K562 (cell line): ENCODE measurements around the gene FST. TPM values are rescaled to one million over a fixed set of nuclear protein-coding genes. Genes with fewer than 3 reads are reported as not detected.
A peak's percentile ranks its signal among the peaks of the same experiment; 100 is the strongest.

Experiments used
- ATAC-seq: fragments of 200-7000 bp; cut with Tn5 transposase; 3 replicates; pipeline ENCODE4 v1.9.1; 2020; ENCODE audit warnings: moderate library complexity
- BruUV-seq: library from RNA; stranded (reverse); fragments of 400-500 nt; replicated peaks from 2 replicates; lab custom pipeline; 2021; lab: Mats Ljungman, UMichigan
- CTCF ChIA-PET: fragments of 300-600 bp; formaldehyde crosslinking; extraction: SDS; loops from one replicate; lab custom pipeline; 2021; ENCODE audit warnings: low intra/inter-chr PET ratio; lab: Yijun Ruan, JAX
- POLR2A ChIA-PET: fragments of 300-600, 350-650 bp; sonication (Branson Sonifier 250); formaldehyde crosslinking; extraction: SDS; loops from one replicate; lab custom pipeline; 2021; ENCODE audit warnings: antibody characterized with exemption, inconsistent platforms; lab: Yijun Ruan, JAX
- DNase-seq, 4 experiments: peaks; one replicate each; pipeline versions ENCODE4 v3.0.0 to v3.0.0-alpha.2; 2011 to 2018; ENCODE audit warnings: low spot score in 3 of 4, mixed read lengths in 3 of 4; ENCODE audit errors: extremely low read depth in 1 of 4
- FAIRE-seq: peaks from 2 replicates; lab custom pipeline; 2011; peaks lifted over from hg19 to GRCh38; lab: Jason Lieb, UNC
- H2AFZ ChIP-seq: 2 replicates; pipeline ENCODE4 v1.6.0; 2011; ENCODE audit warnings: low read depth, low read length, control low read depth, inconsistent platforms
- H3K27ac ChIP-seq: fragments of 200-600 bp; 3 replicates; pipeline ENCODE4 v1.8.0; 2011; ENCODE audit warnings: low read depth, mild to moderate bottlenecking, control low read depth, inconsistent platforms, low read length, moderate library complexity, mixed read lengths; ENCODE audit errors: extremely low read depth
- H3K27me3 ChIP-seq, 2 experiments: fragments of 300-600 bp in 1 of 2; 2 replicates in 1 of 2; 3 replicates in 1 of 2; pipeline versions ENCODE4 v1.6.0 to v1.8.0; 2011; ENCODE audit warnings: inconsistent platforms in 2 of 2, low read length in 2 of 2, mild to moderate bottlenecking in 1 of 2, mixed read lengths in 1 of 2, moderate library complexity in 1 of 2; ENCODE audit not compliant: control insufficient read depth in 2 of 2, insufficient read depth in 2 of 2
- H3K36me3 ChIP-seq: fragments of 300-600 bp; 3 replicates; pipeline ENCODE4 v1.8.0; 2011; ENCODE audit warnings: mild to moderate bottlenecking, low read length, inconsistent platforms; ENCODE audit not compliant: control insufficient read depth, insufficient read depth
- H3K4me1 ChIP-seq, 2 experiments: fragments of 200-600 bp in 1 of 2; replicated peaks in 1 of 2; 2 replicates in 1 of 2; 3 replicates in 1 of 2; pipeline versions ENCODE4 v1.5.1 to v1.8.0; 2011; ENCODE audit warnings: inconsistent platforms in 2 of 2, low read length in 2 of 2, mild to moderate bottlenecking in 1 of 2, mixed read lengths in 1 of 2, moderate library complexity in 1 of 2; ENCODE audit not compliant: control insufficient read depth in 2 of 2, insufficient read depth in 2 of 2
- H3K4me2 ChIP-seq: 2 replicates; pipeline ENCODE4 v1.6.1; 2011; ENCODE audit warnings: low read length, control low read depth, inconsistent platforms, mixed read lengths; ENCODE audit not compliant: insufficient read depth
- H3K4me3 ChIP-seq: fragments of 200-600 bp; sonication (generic), shearing (Covaris generic); 2 replicates; pipeline ENCODE4 v1.5.1; 2016; ENCODE audit warnings: control low read depth, inconsistent platforms
- H3K79me2 ChIP-seq: fragments of 200-600 bp; 3 replicates; pipeline ENCODE4 v1.8.0; 2011; ENCODE audit warnings: low read length, inconsistent platforms; ENCODE audit not compliant: control insufficient read depth, insufficient read depth
- H3K9ac ChIP-seq, 2 experiments: 2 replicates each; pipeline versions ENCODE4 v1.6.0 to v1.6.1; 2011; ENCODE audit warnings: low read depth in 2 of 2, low read length in 2 of 2, control low read depth in 1 of 2, inconsistent platforms in 1 of 2, mild to moderate bottlenecking in 1 of 2, mixed read lengths in 1 of 2; ENCODE audit not compliant: insufficient read depth in 1 of 2
- H3K9me1 ChIP-seq: one replicate; pipeline ENCODE4 v1.6.0; 2011; ENCODE audit warnings: inconsistent platforms, mild to moderate bottlenecking, low read length, moderate library complexity; ENCODE audit not compliant: control insufficient read depth, insufficient read depth
- H3K9me3 ChIP-seq: replicated peaks from 2 replicates; pipeline ENCODE4 v1.5.1; 2011; ENCODE audit warnings: low read depth, low read length, inconsistent platforms; ENCODE audit not compliant: control insufficient read depth, insufficient read depth
- H4K20me1 ChIP-seq: replicated peaks from 2 replicates; pipeline ENCODE4 v1.6.1; 2011; ENCODE audit warnings: low read length, inconsistent platforms, mixed read lengths; ENCODE audit not compliant: control insufficient read depth, insufficient read depth
- ARID2 ChIP-seq: fragments of 450-650 bp; IDR thresholded peaks from 2 replicates; pipeline ENCODE4 v1.6.1; 2017; ENCODE audit warnings: antibody characterized with exemption, mild to moderate bottlenecking
- BHLHE40 ChIP-seq: IDR thresholded peaks from 2 replicates; pipeline ENCODE4 v1.6.1; 2011; ENCODE audit warnings: low read length, improper control_type of control experiment
- CEBPB ChIP-seq: fragments of 450-650 bp; IDR thresholded peaks from 2 replicates; pipeline ENCODE4 v1.6.1; 2016; ENCODE audit warnings: missing genetic modification characterization, missing compliant biosample characterization
- CXXC5 ChIP-seq: fragments of 250-450 bp; sonication (Bioruptor Pico); IDR thresholded peaks from 2 replicates; pipeline ENCODE4 v1.8.0; 2022; ENCODE audit warnings: inconsistent platforms, mild to moderate bottlenecking, moderate library complexity
- FOXK2 ChIP-seq, 2 experiments: fragments of 450-650 bp; IDR thresholded peaks in 1 of 2; conservative IDR thresholded peaks in 1 of 2; 2 replicates each; pipeline ENCODE4 v1.6.1; 2016; ENCODE audit warnings: low read depth in 2 of 2, mild to moderate bottlenecking in 1 of 2
- ILF3 ChIP-seq: fragments of 450-650 bp; IDR thresholded peaks from 2 replicates; pipeline ENCODE4 v1.6.1; 2018; ENCODE audit warnings: antibody characterized with exemption, mild to moderate bottlenecking, moderate library complexity, borderline replicate concordance
- MTA2 ChIP-seq: fragments of 450-650 bp; IDR thresholded peaks from 2 replicates; pipeline ENCODE4 v1.6.1; 2016; ENCODE audit warnings: low read depth
- NFATC3 ChIP-seq: fragments of 450-650 bp; IDR thresholded peaks from 2 replicates; pipeline ENCODE4 v1.6.1; 2017; ENCODE audit warnings: mild to moderate bottlenecking
- NFIC ChIP-seq: fragments of 450-650 bp; IDR thresholded peaks from 2 replicates; pipeline ENCODE4 v1.6.1; 2017; ENCODE audit warnings: mild to moderate bottlenecking, inconsistent platforms
- OTX1 ChIP-seq: fragments of 450-650 bp; formaldehyde crosslinking; IDR thresholded peaks from 2 replicates; pipeline ENCODE4 v1.4.0; 2022; ENCODE audit warnings: mild to moderate bottlenecking
- RBM15 ChIP-seq: fragments of 200-400 bp; formaldehyde crosslinking; IDR thresholded peaks from 2 replicates; pipeline ENCODE4 v1.6.1; 2018; ENCODE audit warnings: mild to moderate bottlenecking, low read length, moderate library complexity; ENCODE audit not compliant: insufficient read depth
- STAT6 ChIP-seq: sonication (generic); formaldehyde crosslinking; IDR thresholded peaks from 2 replicates; pipeline ENCODE4 v1.8.1; 2023; ENCODE audit warnings: mild to moderate bottlenecking, missing genetic modification reagents
- ZBTB26 ChIP-seq: fragments of 450-650 bp; formaldehyde crosslinking; IDR thresholded peaks from 2 replicates; pipeline ENCODE4 v1.4.0; 2022; ENCODE audit warnings: missing genetic modification characterization
- ZNF174 ChIP-seq: fragments of 250-450 bp; sonication (Bioruptor Pico); IDR thresholded peaks from 2 replicates; pipeline ENCODE4 v1.4.0; 2020; ENCODE audit warnings: mild to moderate bottlenecking
- ZNF232 ChIP-seq: sonication (generic); formaldehyde crosslinking; IDR thresholded peaks from 2 replicates; pipeline ENCODE4 v1.8.0; 2022; ENCODE audit warnings: mild to moderate bottlenecking, missing genetic modification reagents
- ZNF583 ChIP-seq: fragments of 250-450 bp; sonication (Bioruptor Pico); IDR thresholded peaks from 2 replicates; pipeline ENCODE4 v1.4.0; 2020
- WGBS: fragments of 100-300 bp; shearing (Covaris generic); methylation state at CpG from one replicate; pipeline ENCODE4 v1.1.6; 2016; ENCODE audit warnings: low coverage, mixed read lengths; ENCODE audit not compliant: insufficient coverage; ENCODE audit errors: missing lambda C conversion rate; 5-methylcytosine and 5-hydroxymethylcytosine counted together
- in situ Hi-C: fragments of 300-500 bp; cut with MboI; formaldehyde crosslinking; loops from 4 replicates; pipeline ENCODE4 v1.15.0; 2018; ENCODE audit warnings: inconsistent platforms, mixed read lengths
- intact Hi-C: fragments of 100-400 bp; cut with micrococcal nuclease; formaldehyde crosslinking; loops from 2 replicates; pipeline ENCODE4 v1.14.2; 2022
- polyA plus RNA-seq, 8 experiments: library from polyadenylated mRNA; depleted of rRNA in 4 of 8; stranded (reverse) in 5 of 8; unstranded in 3 of 8; fragments of >200 nt; fragmentation: Nextera tagmentation in 2 of 8; fragmentation: Illumina TruSeq in 1 of 8; extraction: Ambion mirVana in 2 of 8; extraction: Trizol in 1 of 8; gene quantifications; 2 replicates each; pipeline versions ENCODE4 v1.2.1 to v1.2.3, GENCODE V29; 2011 to 2014; ENCODE audit warnings: inconsistent platforms in 1 of 8, missing spikeins in 1 of 8
- total RNA-seq, 7 experiments: library from RNA; depleted of rRNA in 6 of 7; stranded (reverse); fragments of >200 nt in 6 of 7; fragmentation: Illumina TruSeq in 2 of 7; extraction: Trizol in 2 of 7; gene quantifications; 2 replicates each; pipeline versions ENCODE4 v1.2.1 to v1.2.3, GENCODE V29; 2011 to 2021; ENCODE audit warnings: low replicate concordance in 1 of 7
- TF ChIP-seq, protein P1 (sequence below): sonication (generic); formaldehyde crosslinking; IDR thresholded peaks from 2 replicates; pipeline ENCODE4 v1.8.0; 2022; ENCODE audit warnings: mild to moderate bottlenecking, missing genetic modification reagents, borderline replicate concordance

FST gene
- total and polyA plus RNA-seq, 9 of the 15 experiments (the other 6 are each of a cell fraction or from before 2014, with no cell fraction given) = 0.03 to 0.27 TPM; not detected in 7

GRCh38 chr5:53478411-53479044 is 1.9 kb upstream of the FST start:
- ChIA-PET CTCF (interaction anchor here (0.6 to 0.7 kb wide), 2 partner anchors 739 to 1694 kb away, joined by 4 read pairs; no protein-coding TSS in a partner anchor), POLR2A (interaction anchor here (0.6 kb wide), 1 partner anchor 288 kb away, joined by 3 read pairs; no protein-coding TSS in a partner anchor)
- Histone ChIP-seq H3K27ac (no peak overlapping the region), H4K20me1 (peaks cover 12% of the 10 kb centered on the region), H3K9me3 (no peaks in the 10 kb centered on the region), H3K36me3 (no peaks in the 10 kb centered on the region), H2AFZ (no peak overlapping the region), H3K4me1 (peaks cover 0 to 30% of the 10 kb centered on the region in 2 experiments; a peak in 2 of 5 replicates), H3K4me2 (no peak overlapping the region), H3K27me3 (peaks cover 24% of the 10 kb centered on the region in 2 experiments), H3K9me1 (no peaks in the 10 kb centered on the region), H3K9ac (no peak overlapping the region), H3K79me2 (no peaks in the 10 kb centered on the region), H3K4me3 (no peak overlapping the region)
- WGBS = 30% methylated on average over 25 of the region's 26 CpGs
- peak in 3 of 4 experiments; percentile 13 to 63 (median 46) for DNase-seq
- in situ Hi-C loops (no loop called here), intact Hi-C loops (loop anchor here (1.0 to 5.0 kb wide), 2 partner anchors 393 to 754 kb away; no protein-coding TSS in a partner anchor)
- peak; percentile 71 for ATAC-seq
- BruUV-seq = no TSS peak
- FAIRE-seq = peak; percentile 77
- TF ChIP-seq ILF3 = no peak
- TF ChIP-seq MTA2 = 0 out of 2 replicates have a peak, but pooled peaks have one; percentile 26
- TF ChIP-seq BHLHE40 = no peak
- TF ChIP-seq ZNF232 (CRISPR knock-in tag) = no peak
- no peak for TF ChIP-seq CEBPB
- TF ChIP-seq ARID2 = peak; percentile 76
- peak; percentile 68; the same call in 1 of the 2 replicates for TF ChIP-seq NFATC3
- no peak for TF ChIP-seq STAT6
- peak; percentile 66 for TF ChIP-seq NFIC
- TF ChIP-seq ZNF583 (CRISPR knock-in tag) = no peak
- TF ChIP-seq RBM15 = no peak
- 0 out of 2 replicates have a peak, but pooled peaks have one; percentile 74 for TF ChIP-seq ZBTB26 (CRISPR knock-in tag)
- TF ChIP-seq CXXC5 = no peak
- TF ChIP-seq OTX1 (CRISPR knock-in tag) = peak; percentile 78; the same call in 1 of the 2 replicates
- TF ChIP-seq ZNF174 = no peak
- TF ChIP-seq FOXK2 (conservative IDR thresholded peaks at IDR 0.05 in 1 of 2, IDR thresholded peaks at IDR 0.05 in 1 of 2; ENCODE audit: low read depth in 2 of 2) = 0 out of 4 replicates have a peak, but pooled peaks of 1 of the 2 experiments have one; percentile 15
- TF ChIP-seq, protein P1, sequence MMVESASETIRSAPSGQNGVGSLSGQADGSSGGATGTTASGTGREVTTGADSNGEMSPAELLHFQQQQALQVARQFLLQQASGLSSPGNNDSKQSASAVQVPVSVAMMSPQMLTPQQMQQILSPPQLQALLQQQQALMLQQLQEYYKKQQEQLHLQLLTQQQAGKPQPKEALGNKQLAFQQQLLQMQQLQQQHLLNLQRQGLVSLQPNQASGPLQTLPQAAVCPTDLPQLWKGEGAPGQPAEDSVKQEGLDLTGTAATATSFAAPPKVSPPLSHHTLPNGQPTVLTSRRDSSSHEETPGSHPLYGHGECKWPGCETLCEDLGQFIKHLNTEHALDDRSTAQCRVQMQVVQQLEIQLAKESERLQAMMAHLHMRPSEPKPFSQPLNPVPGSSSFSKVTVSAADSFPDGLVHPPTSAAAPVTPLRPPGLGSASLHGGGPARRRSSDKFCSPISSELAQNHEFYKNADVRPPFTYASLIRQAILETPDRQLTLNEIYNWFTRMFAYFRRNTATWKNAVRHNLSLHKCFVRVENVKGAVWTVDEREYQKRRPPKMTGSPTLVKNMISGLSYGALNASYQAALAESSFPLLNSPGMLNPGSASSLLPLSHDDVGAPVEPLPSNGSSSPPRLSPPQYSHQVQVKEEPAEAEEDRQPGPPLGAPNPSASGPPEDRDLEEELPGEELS (CRISPR knock-in tag) = no peak
